ENCODE data around the gene ZIC4. TPM values are rescaled to one million over a fixed set of nuclear protein-coding genes. Genes with fewer than 3 reads are reported as not detected.

Gene ZIC4
- total and polyA plus RNA-seq, 4 donors: 0.09 to 1.4 (median 0.37) TPM

GRCh38 chr3:147390589-147391569, 15.5 kb downstream of the ZIC4 start:
- WGBS, 2 donors: 8 to 9% methylated on average over 71 to 77 of the region's 77 CpGs
- ATAC-seq (ENCODE audit: low FRiP score) (no peak), DNase-seq (no peak)
- H3K9me3 ChIP-seq (ENCODE audit: control insufficient read depth, low read length): peaks cover 2% of the 10 kb centered on the region
- no peak overlapping the region for H3K27ac ChIP-seq (ENCODE audit: low read depth in 1 of 2, low read length in 2 of 2)
- no peaks in the 10 kb centered on the region for H3K36me3 ChIP-seq (ENCODE audit: control insufficient read depth in 1 of 2, insufficient read depth in 2 of 2, low read length in 1 of 2)
- H3K4me3 ChIP-seq (ENCODE audit: low read length in 2 of 2): no peak overlapping the region
- intact Hi-C loops (cut with DNase I): no loop called here
- no peaks in the 10 kb centered on the region for H3K4me1 ChIP-seq (ENCODE audit: control insufficient read depth in 1 of 2, insufficient read depth in 2 of 2, low read length in 2 of 2)
- H3K27me3 ChIP-seq (ENCODE audit: control insufficient read depth in 1 of 2, insufficient read depth in 2 of 2, low read length in 1 of 2): peaks cover 0 to 4% of the 10 kb centered on the region in 2 donors

- no peaks in the 10 kb centered on the region for H3K4me1 ChIP-seq (ENCODE audit: control insufficient read depth in 1 of 2, insufficient read depth in 2 of 2, low read length in 2 of 2)
- 13% methylated on average over 12 of the region's 12 CpGs for WGBS, 2 donors
Observed at GRCh38 chr3:147389717-147390116, 16.6 kb downstream of the ZIC4 start.

GRCh38 chr3:147388700-147389580, 17.4 kb downstream of the ZIC4 start:
- Histone ChIP-seq H3K4me3 (ENCODE audit: low read length in 2 of 2) (no peak overlapping the region), H3K4me1 (ENCODE audit: control insufficient read depth in 1 of 2, insufficient read depth in 2 of 2, low read length in 2 of 2) (no peaks in the 10 kb centered on the region), H3K9me3 (ENCODE audit: control insufficient read depth, low read length) (peaks cover 2% of the 10 kb centered on the region), H3K27me3 (ENCODE audit: control insufficient read depth in 1 of 2, insufficient read depth in 2 of 2, low read length in 1 of 2) (peaks cover 0 to 2% of the 10 kb centered on the region in 2 donors), H3K36me3 (ENCODE audit: control insufficient read depth in 1 of 2, insufficient read depth in 2 of 2, low read length in 1 of 2) (no peaks in the 10 kb centered on the region), H3K27ac (ENCODE audit: low read depth in 1 of 2, low read length in 2 of 2) (no peak overlapping the region)
- WGBS, 2 donors: 18 to 22% methylated on average over 25 of the region's 25 CpGs
- intact Hi-C loops (cut with DNase I): no loop called here
- ATAC-seq (ENCODE audit: low FRiP score) (no peak), DNase-seq (no peak)

More at GRCh38 chr3:147389717-147390116, 16.6 kb downstream of the ZIC4 start:
- DNase-seq (no peak), ATAC-seq (ENCODE audit: low FRiP score) (no peak)
- H3K9me3 ChIP-seq (ENCODE audit: control insufficient read depth, low read length): peaks cover 2% of the 10 kb centered on the region
- intact Hi-C loops (cut with DNase I): no loop called here
- H3K27ac ChIP-seq (ENCODE audit: low read depth in 1 of 2, low read length in 2 of 2): no peak overlapping the region
- H3K36me3 ChIP-seq (ENCODE audit: control insufficient read depth in 1 of 2, insufficient read depth in 2 of 2, low read length in 1 of 2): no peaks in the 10 kb centered on the region
- no peak overlapping the region for H3K4me3 ChIP-seq (ENCODE audit: low read length in 2 of 2)
- H3K27me3 ChIP-seq (ENCODE audit: control insufficient read depth in 1 of 2, insufficient read depth in 2 of 2, low read length in 1 of 2): peaks cover 0 to 2% of the 10 kb centered on the region in 2 donors

- no peak overlapping the region for H3K27ac ChIP-seq (ENCODE audit: low read depth in 1 of 2, low read length in 2 of 2)
- H3K4me1 ChIP-seq (ENCODE audit: control insufficient read depth in 1 of 2, insufficient read depth in 2 of 2, low read length in 2 of 2): no peaks in the 10 kb centered on the region
- DNase-seq (no peak), ATAC-seq (ENCODE audit: low FRiP score) (no peak)
- 15 to 18% methylated on average over 36 of the region's 36 CpGs for WGBS, 2 donors
- no peak overlapping the region for H3K4me3 ChIP-seq (ENCODE audit: low read length in 2 of 2)
- H3K27me3 ChIP-seq (ENCODE audit: control insufficient read depth in 1 of 2, insufficient read depth in 2 of 2, low read length in 1 of 2): peaks cover 0 to 2% of the 10 kb centered on the region in 2 donors
- H3K9me3 ChIP-seq (ENCODE audit: control insufficient read depth, low read length): peaks cover 2% of the 10 kb centered on the region
- H3K36me3 ChIP-seq (ENCODE audit: control insufficient read depth in 1 of 2, insufficient read depth in 2 of 2, low read length in 1 of 2): no peaks in the 10 kb centered on the region
- intact Hi-C loops (cut with DNase I): no loop called here
Observed at GRCh38 chr3:147387885-147388699, 18.3 kb downstream of the ZIC4 start.

- no peak for DNase-seq
- intact Hi-C loops (cut with DNase I): no loop called here
Observed at GRCh38 chr3:147387291-147387884, 19.0 kb downstream of the ZIC4 start.

GRCh38 chr3:147385059-147386012, 21.0 kb downstream of the ZIC4 start:
- no peak overlapping the region for H3K4me3 ChIP-seq (ENCODE audit: low read length in 2 of 2)
- WGBS, 2 donors: 16 to 25% methylated on average over 23 of the region's 23 CpGs
- ATAC-seq (ENCODE audit: low FRiP score) (no peak), DNase-seq (no peak)
- H3K36me3 ChIP-seq (ENCODE audit: control insufficient read depth in 1 of 2, insufficient read depth in 2 of 2, low read length in 1 of 2): no peaks in the 10 kb centered on the region
- no peaks in the 10 kb centered on the region for H3K4me1 ChIP-seq (ENCODE audit: control insufficient read depth in 1 of 2, insufficient read depth in 2 of 2, low read length in 2 of 2)
- intact Hi-C loops (cut with DNase I): no loop called here
- no peak overlapping the region for H3K27ac ChIP-seq (ENCODE audit: low read depth in 1 of 2, low read length in 2 of 2)
- H3K27me3 ChIP-seq (ENCODE audit: control insufficient read depth in 1 of 2, insufficient read depth in 2 of 2, low read length in 1 of 2): peaks cover 0 to 2% of the 10 kb centered on the region in 2 donors
- no peaks in the 10 kb centered on the region for H3K9me3 ChIP-seq (ENCODE audit: control insufficient read depth, low read length)

More at GRCh38 chr3:147387291-147387884, 19.0 kb downstream of the ZIC4 start:
- 19 to 28% methylated on average over 10 of the region's 10 CpGs for WGBS, 2 donors
- peaks cover 0 to 2% of the 10 kb centered on the region in 2 donors for H3K27me3 ChIP-seq (ENCODE audit: control insufficient read depth in 1 of 2, insufficient read depth in 2 of 2, low read length in 1 of 2)
- H3K4me3 ChIP-seq (ENCODE audit: low read length in 2 of 2): no peak overlapping the region
- H3K36me3 ChIP-seq (ENCODE audit: control insufficient read depth in 1 of 2, insufficient read depth in 2 of 2, low read length in 1 of 2): no peaks in the 10 kb centered on the region
- H3K9me3 ChIP-seq (ENCODE audit: control insufficient read depth, low read length): peaks cover 2% of the 10 kb centered on the region
- H3K27ac ChIP-seq (ENCODE audit: low read depth in 1 of 2, low read length in 2 of 2): no peak overlapping the region
- ATAC-seq (ENCODE audit: low FRiP score): no peak
- H3K4me1 ChIP-seq (ENCODE audit: control insufficient read depth in 1 of 2, insufficient read depth in 2 of 2, low read length in 2 of 2): no peaks in the 10 kb centered on the region

GRCh38 chr3:147384210-147385058, 21.9 kb downstream of the ZIC4 start:
- intact Hi-C loops (cut with DNase I): no loop called here
- H3K27me3 ChIP-seq (ENCODE audit: control insufficient read depth in 1 of 2, insufficient read depth in 2 of 2, low read length in 1 of 2): peaks cover 0 to 2% of the 10 kb centered on the region in 2 donors
- DNase-seq (no peak), ATAC-seq (ENCODE audit: low FRiP score) (no peak)
- H3K27ac ChIP-seq (ENCODE audit: low read depth in 1 of 2, low read length in 2 of 2): no peak overlapping the region
- H3K9me3 ChIP-seq (ENCODE audit: control insufficient read depth, low read length): no peaks in the 10 kb centered on the region
- H3K36me3 ChIP-seq (ENCODE audit: control insufficient read depth in 1 of 2, insufficient read depth in 2 of 2, low read length in 1 of 2): no peaks in the 10 kb centered on the region
- no peak overlapping the region for H3K4me3 ChIP-seq (ENCODE audit: low read length in 2 of 2)
- 12 to 20% methylated on average over 27 of the region's 27 CpGs for WGBS, 2 donors
- H3K4me1 ChIP-seq (ENCODE audit: control insufficient read depth in 1 of 2, insufficient read depth in 2 of 2, low read length in 2 of 2): no peaks in the 10 kb centered on the region

Measured in aorta (tissue), 5 donors.